Measurements from ENCODE around the gene TEX13A. TPM values are rescaled to one million over a fixed set of nuclear protein-coding genes. Genes with fewer than 3 reads are reported as not detected.

The TEX13A gene
- total and polyA plus RNA-seq, 2 of the 8 experiments (the other 6 are each of a cell fraction or from before 2014, with no cell fraction given), result not detected

DNA sequence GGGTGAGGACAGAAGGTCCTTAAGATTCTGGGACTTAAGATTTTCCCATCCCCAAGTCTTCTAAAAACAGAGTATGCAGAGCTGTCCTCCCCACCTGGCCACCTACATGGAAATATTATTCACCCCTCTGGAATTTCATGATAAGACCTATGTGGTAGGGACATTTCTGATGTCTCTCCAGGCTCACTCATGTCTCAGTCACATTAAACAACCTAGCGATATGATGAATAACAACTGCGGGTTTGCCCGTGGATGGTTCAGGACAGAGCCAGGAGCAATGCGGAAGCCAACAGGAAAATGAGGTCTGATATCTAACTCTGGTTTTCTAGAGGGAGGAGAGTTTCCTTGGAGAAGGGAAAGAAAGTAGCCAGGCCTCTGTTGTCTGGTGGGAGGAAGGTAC is 47.4 kb downstream of the TEX13A start (continued):
- TF ChIP-seq, protein P1, sequence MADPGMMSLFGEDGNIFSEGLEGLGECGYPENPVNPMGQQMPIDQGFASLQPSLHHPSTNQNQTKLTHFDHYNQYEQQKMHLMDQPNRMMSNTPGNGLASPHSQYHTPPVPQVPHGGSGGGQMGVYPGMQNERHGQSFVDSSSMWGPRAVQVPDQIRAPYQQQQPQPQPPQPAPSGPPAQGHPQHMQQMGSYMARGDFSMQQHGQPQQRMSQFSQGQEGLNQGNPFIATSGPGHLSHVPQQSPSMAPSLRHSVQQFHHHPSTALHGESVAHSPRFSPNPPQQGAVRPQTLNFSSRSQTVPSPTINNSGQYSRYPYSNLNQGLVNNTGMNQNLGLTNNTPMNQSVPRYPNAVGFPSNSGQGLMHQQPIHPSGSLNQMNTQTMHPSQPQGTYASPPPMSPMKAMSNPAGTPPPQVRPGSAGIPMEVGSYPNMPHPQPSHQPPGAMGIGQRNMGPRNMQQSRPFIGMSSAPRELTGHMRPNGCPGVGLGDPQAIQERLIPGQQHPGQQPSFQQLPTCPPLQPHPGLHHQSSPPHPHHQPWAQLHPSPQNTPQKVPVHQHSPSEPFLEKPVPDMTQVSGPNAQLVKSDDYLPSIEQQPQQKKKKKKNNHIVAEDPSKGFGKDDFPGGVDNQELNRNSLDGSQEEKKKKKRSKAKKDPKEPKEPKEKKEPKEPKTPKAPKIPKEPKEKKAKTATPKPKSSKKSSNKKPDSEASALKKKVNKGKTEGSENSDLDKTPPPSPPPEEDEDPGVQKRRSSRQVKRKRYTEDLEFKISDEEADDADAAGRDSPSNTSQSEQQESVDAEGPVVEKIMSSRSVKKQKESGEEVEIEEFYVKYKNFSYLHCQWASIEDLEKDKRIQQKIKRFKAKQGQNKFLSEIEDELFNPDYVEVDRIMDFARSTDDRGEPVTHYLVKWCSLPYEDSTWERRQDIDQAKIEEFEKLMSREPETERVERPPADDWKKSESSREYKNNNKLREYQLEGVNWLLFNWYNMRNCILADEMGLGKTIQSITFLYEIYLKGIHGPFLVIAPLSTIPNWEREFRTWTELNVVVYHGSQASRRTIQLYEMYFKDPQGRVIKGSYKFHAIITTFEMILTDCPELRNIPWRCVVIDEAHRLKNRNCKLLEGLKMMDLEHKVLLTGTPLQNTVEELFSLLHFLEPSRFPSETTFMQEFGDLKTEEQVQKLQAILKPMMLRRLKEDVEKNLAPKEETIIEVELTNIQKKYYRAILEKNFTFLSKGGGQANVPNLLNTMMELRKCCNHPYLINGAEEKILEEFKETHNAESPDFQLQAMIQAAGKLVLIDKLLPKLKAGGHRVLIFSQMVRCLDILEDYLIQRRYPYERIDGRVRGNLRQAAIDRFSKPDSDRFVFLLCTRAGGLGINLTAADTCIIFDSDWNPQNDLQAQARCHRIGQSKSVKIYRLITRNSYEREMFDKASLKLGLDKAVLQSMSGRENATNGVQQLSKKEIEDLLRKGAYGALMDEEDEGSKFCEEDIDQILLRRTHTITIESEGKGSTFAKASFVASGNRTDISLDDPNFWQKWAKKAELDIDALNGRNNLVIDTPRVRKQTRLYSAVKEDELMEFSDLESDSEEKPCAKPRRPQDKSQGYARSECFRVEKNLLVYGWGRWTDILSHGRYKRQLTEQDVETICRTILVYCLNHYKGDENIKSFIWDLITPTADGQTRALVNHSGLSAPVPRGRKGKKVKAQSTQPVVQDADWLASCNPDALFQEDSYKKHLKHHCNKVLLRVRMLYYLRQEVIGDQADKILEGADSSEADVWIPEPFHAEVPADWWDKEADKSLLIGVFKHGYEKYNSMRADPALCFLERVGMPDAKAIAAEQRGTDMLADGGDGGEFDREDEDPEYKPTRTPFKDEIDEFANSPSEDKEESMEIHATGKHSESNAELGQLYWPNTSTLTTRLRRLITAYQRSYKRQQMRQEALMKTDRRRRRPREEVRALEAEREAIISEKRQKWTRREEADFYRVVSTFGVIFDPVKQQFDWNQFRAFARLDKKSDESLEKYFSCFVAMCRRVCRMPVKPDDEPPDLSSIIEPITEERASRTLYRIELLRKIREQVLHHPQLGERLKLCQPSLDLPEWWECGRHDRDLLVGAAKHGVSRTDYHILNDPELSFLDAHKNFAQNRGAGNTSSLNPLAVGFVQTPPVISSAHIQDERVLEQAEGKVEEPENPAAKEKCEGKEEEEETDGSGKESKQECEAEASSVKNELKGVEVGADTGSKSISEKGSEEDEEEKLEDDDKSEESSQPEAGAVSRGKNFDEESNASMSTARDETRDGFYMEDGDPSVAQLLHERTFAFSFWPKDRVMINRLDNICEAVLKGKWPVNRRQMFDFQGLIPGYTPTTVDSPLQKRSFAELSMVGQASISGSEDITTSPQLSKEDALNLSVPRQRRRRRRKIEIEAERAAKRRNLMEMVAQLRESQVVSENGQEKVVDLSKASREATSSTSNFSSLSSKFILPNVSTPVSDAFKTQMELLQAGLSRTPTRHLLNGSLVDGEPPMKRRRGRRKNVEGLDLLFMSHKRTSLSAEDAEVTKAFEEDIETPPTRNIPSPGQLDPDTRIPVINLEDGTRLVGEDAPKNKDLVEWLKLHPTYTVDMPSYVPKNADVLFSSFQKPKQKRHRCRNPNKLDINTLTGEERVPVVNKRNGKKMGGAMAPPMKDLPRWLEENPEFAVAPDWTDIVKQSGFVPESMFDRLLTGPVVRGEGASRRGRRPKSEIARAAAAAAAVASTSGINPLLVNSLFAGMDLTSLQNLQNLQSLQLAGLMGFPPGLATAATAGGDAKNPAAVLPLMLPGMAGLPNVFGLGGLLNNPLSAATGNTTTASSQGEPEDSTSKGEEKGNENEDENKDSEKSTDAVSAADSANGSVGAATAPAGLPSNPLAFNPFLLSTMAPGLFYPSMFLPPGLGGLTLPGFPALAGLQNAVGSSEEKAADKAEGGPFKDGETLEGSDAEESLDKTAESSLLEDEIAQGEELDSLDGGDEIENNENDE (IDR thresholded peaks at IDR 0.05; ENCODE audit: insufficient replicate concordance, low read length), result no peak
- no peak for TF ChIP-seq JUN (IDR thresholded peaks at IDR 0.05; ENCODE audit: low read depth, low read length)
- TF ChIP-seq SP4 (IDR thresholded peaks at IDR 0.05; ENCODE audit: low read length), result no peak
- no peak for TF ChIP-seq NANOG (IDR thresholded peaks at IDR 0.05; ENCODE audit: insufficient read depth, low read depth, low read length, poor library complexity, severe bottlenecking)
- TF ChIP-seq CTBP2 (IDR thresholded peaks at IDR 0.05; ENCODE audit: borderline replicate concordance, insufficient read depth, insufficient read length, low read length), result no peak
- TF ChIP-seq, protein P2, sequence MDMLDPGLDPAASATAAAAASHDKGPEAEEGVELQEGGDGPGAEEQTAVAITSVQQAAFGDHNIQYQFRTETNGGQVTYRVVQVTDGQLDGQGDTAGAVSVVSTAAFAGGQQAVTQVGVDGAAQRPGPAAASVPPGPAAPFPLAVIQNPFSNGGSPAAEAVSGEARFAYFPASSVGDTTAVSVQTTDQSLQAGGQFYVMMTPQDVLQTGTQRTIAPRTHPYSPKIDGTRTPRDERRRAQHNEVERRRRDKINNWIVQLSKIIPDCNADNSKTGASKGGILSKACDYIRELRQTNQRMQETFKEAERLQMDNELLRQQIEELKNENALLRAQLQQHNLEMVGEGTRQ (IDR thresholded peaks at IDR 0.05; ENCODE audit: low read length), result no peak
- TF ChIP-seq SRF (IDR thresholded peaks at IDR 0.05; ENCODE audit: low read depth, low read length), result no peak

Measured in H1 (cell line).